Measurements from ENCODE around the gene KRT8.
"Not testable (repeated sequence)": the region's sequence is repeated elsewhere in the genome, so short reads cannot be mapped to it uniquely, and the experiment has no call there.

The KRT8 gene

GRCh38 chr12:52904509-52905300 lies at the start of gene KRT8:
TSS of gene KRT8 (minus strand) at chr12:52905076. CDS start at chr12:52904981, 95 bp downstream.
- H3K9ac ChIP-seq (ENCODE audit: insufficient read length); H3K9me3 ChIP-seq (ENCODE audit: low read depth, low read length); H3K4me3 ChIP-seq; H3K36me3 ChIP-seq (ENCODE audit: insufficient read depth, low read length); DNase-seq (ENCODE audit: low read depth, low spot score): not testable (repeated sequence)
- peak within 1 kb of the TSS; percentile 54; the same call in 1 of the 2 replicates for H3K27ac ChIP-seq

GRCh38 chr12:52953181-52953841 lies 48.4 kb upstream of the KRT8 start:
- peak overlapping the region; percentile 60 for H3K27ac ChIP-seq

GRCh38 chr12:52952076-52952801 lies 47.4 kb upstream of the KRT8 start:
- TF ChIP-seq EZH2 (IDR thresholded peaks at IDR 0.05) (no peak), POLR2AphosphoS5 (IDR thresholded peaks at IDR 0.05; ENCODE audit: borderline replicate concordance, low read depth, low read length) (no peak), FOXP2 (optimal IDR thresholded peaks at IDR 0.05; ENCODE audit: control extremely low read depth, extremely low read length, insufficient read depth) (no peak)
- Histone ChIP-seq H3K4me3 (no peak overlapping the region), H3K9ac (ENCODE audit: insufficient read length) (no peak overlapping the region), H3K27ac (peak overlapping the region; percentile 60; the same call in 1 of the 2 replicates), H3K36me3 (ENCODE audit: insufficient read depth, low read length) (peaks cover 31% of the 10 kb centered on the region), H3K9me3 (ENCODE audit: low read depth, low read length) (no peaks in the 10 kb centered on the region)
- no peak for DNase-seq (ENCODE audit: low read depth, low spot score)

More at GRCh38 chr12:52953181-52953841, 48.4 kb upstream of the KRT8 start:
- H3K9ac ChIP-seq (ENCODE audit: insufficient read length), result no peak overlapping the region
- no peak for DNase-seq (ENCODE audit: low read depth, low spot score)
- no peak; the same call in 1 of the 2 replicates for TF ChIP-seq POLR2AphosphoS5 (IDR thresholded peaks at IDR 0.05; ENCODE audit: borderline replicate concordance, low read depth, low read length)
- no peak for TF ChIP-seq FOXP2 (optimal IDR thresholded peaks at IDR 0.05; ENCODE audit: control extremely low read depth, extremely low read length, insufficient read depth)
- no peak for TF ChIP-seq EZH2 (IDR thresholded peaks at IDR 0.05)
- H3K9me3 ChIP-seq (ENCODE audit: low read depth, low read length), result no peaks in the 10 kb centered on the region
- H3K36me3 ChIP-seq (ENCODE audit: insufficient read depth, low read length), result peaks cover 31% of the 10 kb centered on the region
- no peak overlapping the region for H3K4me3 ChIP-seq

DNA sequence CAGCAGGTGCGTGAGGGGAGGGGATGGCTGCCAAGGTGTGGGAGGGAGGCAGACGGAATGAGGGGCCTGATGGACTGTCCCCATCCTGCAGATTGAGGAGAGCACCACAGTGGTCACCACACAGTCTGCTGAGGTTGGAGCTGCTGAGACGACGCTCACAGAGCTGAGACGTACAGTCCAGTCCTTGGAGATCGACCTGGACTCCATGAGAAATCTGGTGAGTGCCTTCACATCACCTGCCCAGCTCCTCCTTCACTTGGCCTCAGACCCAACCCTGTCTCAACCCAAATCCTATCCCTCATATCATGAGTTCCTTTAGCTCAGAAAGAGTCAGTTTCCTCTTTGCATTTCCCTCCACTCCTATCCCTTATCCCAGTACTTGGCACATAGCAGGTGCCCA lies 46.8 kb upstream of the KRT8 start:
- peaks cover 31% of the 10 kb centered on the region for H3K36me3 ChIP-seq (ENCODE audit: insufficient read depth, low read length)
- no peaks in the 10 kb centered on the region for H3K9me3 ChIP-seq (ENCODE audit: low read depth, low read length)
- H3K27ac ChIP-seq, result no peak overlapping the region
- no peak overlapping the region for H3K9ac ChIP-seq (ENCODE audit: insufficient read length)
- TF ChIP-seq POLR2AphosphoS5 (IDR thresholded peaks at IDR 0.05; ENCODE audit: borderline replicate concordance, low read depth, low read length) (no peak), FOXP2 (optimal IDR thresholded peaks at IDR 0.05; ENCODE audit: control extremely low read depth, extremely low read length, insufficient read depth) (no peak), EZH2 (IDR thresholded peaks at IDR 0.05) (no peak)
- H3K4me3 ChIP-seq, result no peak overlapping the region
- no peak for DNase-seq (ENCODE audit: low read depth, low spot score)

DNA sequence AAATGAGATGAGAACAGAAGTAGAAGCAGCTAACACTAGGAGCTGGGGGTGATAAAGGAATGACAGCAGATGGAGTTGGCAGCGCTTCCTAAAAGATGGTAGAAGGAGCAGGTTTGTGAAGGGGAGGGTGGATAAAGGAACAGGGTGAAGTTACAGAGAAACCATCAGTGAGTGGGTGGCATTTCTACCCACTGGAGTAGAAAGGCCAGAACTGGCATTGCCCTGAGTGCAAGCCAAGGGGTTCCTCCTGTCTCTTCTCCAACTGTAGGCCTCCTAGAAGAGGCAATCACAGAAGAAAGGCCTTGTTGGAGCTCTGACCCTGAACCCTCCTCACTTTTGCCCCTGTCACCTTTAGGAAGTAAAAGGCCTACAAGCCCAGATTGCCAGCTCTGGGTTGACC lies 46.2 kb upstream of the KRT8 start:
- peak overlapping the region; percentile 82 for H3K4me3 ChIP-seq
- H3K27ac ChIP-seq, result no peak overlapping the region

GRCh38 chr12:52950553-52950952 lies 45.7 kb upstream of the KRT8 start:
- Histone ChIP-seq H3K9me3 (ENCODE audit: low read depth, low read length) (no peaks in the 10 kb centered on the region), H3K9ac (ENCODE audit: insufficient read length) (peak overlapping the region; percentile 72), H3K27ac (no peak overlapping the region), H3K36me3 (ENCODE audit: insufficient read depth, low read length) (peaks cover 31% of the 10 kb centered on the region), H3K4me3 (peak overlapping the region; percentile 82)
- TF ChIP-seq EZH2 (IDR thresholded peaks at IDR 0.05) (no peak), POLR2AphosphoS5 (IDR thresholded peaks at IDR 0.05; ENCODE audit: borderline replicate concordance, low read depth, low read length) (no peak), FOXP2 (optimal IDR thresholded peaks at IDR 0.05; ENCODE audit: control extremely low read depth, extremely low read length, insufficient read depth) (no peak)
- DNase-seq (ENCODE audit: low read depth, low spot score), result no peak

More for the DNA sequence above, 46.2 kb upstream of the KRT8 start:
- no peak overlapping the region for H3K9ac ChIP-seq (ENCODE audit: insufficient read length)
- peaks cover 31% of the 10 kb centered on the region for H3K36me3 ChIP-seq (ENCODE audit: insufficient read depth, low read length)
- DNase-seq (ENCODE audit: low read depth, low spot score), result no peak
- TF ChIP-seq EZH2 (IDR thresholded peaks at IDR 0.05), result no peak
- TF ChIP-seq FOXP2 (optimal IDR thresholded peaks at IDR 0.05; ENCODE audit: control extremely low read depth, extremely low read length, insufficient read depth), result no peak
- TF ChIP-seq POLR2AphosphoS5 (IDR thresholded peaks at IDR 0.05; ENCODE audit: borderline replicate concordance, low read depth, low read length), result no peak
- H3K9me3 ChIP-seq (ENCODE audit: low read depth, low read length), result no peaks in the 10 kb centered on the region

GRCh38 chr12:52949413-52950331 lies 44.8 kb upstream of the KRT8 start:
- Histone ChIP-seq H3K9me3 (ENCODE audit: low read depth, low read length) (no peaks in the 10 kb centered on the region), H3K4me3 (peak overlapping the region; percentile 82), H3K9ac (ENCODE audit: insufficient read length) (peak overlapping the region; percentile 72), H3K36me3 (ENCODE audit: insufficient read depth, low read length) (peaks cover 31% of the 10 kb centered on the region), H3K27ac (peak overlapping the region; percentile 35; the same call in 1 of the 2 replicates)
- no peak for DNase-seq (ENCODE audit: low read depth, low spot score)
- no peak for TF ChIP-seq EZH2 (IDR thresholded peaks at IDR 0.05)
- TF ChIP-seq POLR2AphosphoS5 (IDR thresholded peaks at IDR 0.05; ENCODE audit: borderline replicate concordance, low read depth, low read length), result no peak
- no peak for TF ChIP-seq FOXP2 (optimal IDR thresholded peaks at IDR 0.05; ENCODE audit: control extremely low read depth, extremely low read length, insufficient read depth)

Data from SK-N-MC (cell line).